ENCODE data around the gene MAP6D1.
A peak's percentile ranks its signal among the peaks of the same experiment; 100 is the strongest.

The MAP6D1 gene

DNA sequence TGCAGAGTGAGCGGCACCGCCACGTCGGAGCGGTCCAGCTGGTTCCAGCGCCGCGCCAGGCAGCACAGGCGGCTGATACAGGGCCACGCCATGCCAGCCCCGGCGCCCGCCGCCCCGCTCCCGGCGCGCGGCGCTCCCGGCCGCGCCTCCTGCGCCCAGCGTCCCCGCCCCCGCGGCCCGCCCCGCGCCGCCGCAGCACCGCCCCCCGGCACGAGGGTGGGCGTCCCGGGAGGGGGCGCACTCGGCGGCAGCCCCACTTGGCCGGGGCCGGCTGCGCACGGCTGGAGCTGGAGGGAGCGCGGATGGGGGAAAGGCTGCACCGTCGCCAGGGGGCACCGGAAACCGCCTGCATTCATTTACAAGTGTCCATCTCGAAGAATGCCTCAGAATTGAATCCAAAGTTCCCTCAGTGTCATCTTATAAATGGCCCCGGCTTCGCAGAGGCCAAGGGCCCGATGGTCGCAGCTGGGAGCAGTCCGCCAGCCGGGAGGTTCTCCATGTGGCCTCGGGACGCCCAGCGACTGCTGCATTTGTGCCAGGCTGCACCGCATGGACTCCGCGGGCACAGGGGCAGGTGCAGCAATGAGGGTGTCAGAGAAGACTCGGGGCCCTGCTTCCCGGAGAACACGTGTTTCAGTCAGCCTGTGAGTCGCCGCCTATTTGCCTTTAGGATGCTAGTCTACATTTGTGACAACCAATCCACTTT, at the start of gene MAP6D1:
Gene MAP6D1, minus strand, starts transcription at position 122 of the 706 bp plus-strand sequence. Its CDS starts 30 bp downstream, at position 92.
- peak; percentile 32 for DNase-seq (ENCODE audit: low read depth)

- DNase-seq (ENCODE audit: low read depth) = no peak
Observed at GRCh38 chr3:183873914-183874313, 48.5 kb upstream of the MAP6D1 start.

- DNase-seq (ENCODE audit: low read depth) = no peak
Observed at GRCh38 chr3:183871541-183871940, 46.2 kb upstream of the MAP6D1 start.

DNA sequence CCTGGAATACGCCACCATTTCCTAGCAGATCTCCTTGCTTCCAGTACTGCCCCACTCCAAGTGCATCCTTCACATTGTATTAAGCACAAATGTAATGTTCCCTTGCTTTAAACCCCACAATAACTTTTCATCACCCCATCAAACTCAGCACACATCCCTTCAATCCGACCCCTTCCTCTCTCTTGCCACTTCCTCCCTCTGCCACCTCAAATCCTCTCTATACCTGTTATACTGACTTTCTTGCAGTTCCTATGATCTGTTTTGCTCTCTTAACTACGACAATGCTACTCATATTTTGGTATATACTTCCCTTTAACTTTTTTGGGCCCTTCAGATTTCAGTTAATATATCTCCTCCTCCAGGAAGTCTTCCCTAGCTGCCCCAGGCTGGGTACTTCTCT, 45.2 kb upstream of the MAP6D1 start:
- no peak for DNase-seq (ENCODE audit: low read depth)

- DNase-seq (ENCODE audit: low read depth) = no peak
Observed at GRCh38 chr3:183868796-183869195, 43.4 kb upstream of the MAP6D1 start.

DNA sequence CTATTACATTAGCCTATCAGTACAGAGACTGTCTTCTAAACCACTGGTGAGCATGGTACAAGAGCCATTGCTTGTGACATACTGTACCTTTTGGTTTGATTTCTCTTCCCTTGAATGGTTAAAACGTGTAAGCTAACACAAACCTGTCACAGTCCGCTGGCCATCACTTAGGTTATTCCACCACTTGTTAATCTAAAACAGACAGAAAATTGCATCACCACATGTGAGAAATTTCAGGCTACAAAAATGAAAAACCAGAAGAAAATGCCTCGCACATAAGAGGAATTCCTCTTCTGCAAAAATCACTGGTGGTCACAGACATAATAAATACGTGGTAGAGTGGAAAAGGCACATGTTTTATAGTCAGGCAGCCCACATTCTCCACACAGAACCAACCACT, 37.2 kb upstream of the MAP6D1 start:
- no peak for DNase-seq (ENCODE audit: low read depth)

- DNase-seq (ENCODE audit: low read depth) = peak; percentile 73
Observed at GRCh38 chr3:183857863-183858262, 32.5 kb upstream of the MAP6D1 start.

DNA sequence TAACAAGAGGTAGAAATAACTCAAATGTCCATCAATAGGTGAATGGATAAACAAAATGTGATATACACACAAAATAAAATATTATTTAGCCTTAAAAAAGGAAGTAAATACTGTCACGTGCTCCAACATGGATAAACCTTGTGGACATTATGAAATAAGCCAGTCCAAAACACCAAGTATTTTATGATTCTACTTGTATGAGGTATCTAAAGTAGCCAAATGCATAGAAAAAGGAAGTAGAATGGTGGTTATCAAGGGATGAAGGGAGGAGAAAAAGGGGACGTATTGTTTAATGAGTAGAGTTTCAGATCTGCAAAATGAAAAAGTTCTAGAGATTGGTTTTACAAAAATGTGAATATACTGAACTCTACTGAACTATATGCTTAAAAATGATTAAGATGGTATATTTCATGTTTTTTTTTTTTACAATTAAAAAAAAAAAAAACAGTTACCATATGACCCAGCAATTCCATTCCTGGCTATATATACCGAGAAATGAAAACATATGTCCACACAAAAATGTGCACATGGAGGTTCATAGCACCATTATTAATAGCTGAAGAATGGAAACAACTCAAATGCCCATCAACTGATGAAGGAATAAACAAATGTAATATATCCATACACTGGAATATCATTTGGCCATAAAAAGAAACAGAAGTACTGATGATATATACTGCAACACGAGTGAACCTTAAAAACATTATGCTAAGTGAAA, 29.1 kb upstream of the MAP6D1 start:
- DNase-seq (ENCODE audit: low read depth) = no peak

- peak; percentile 84 for DNase-seq (ENCODE audit: low read depth)
Observed at GRCh38 chr3:183845608-183846288, 20.4 kb upstream of the MAP6D1 start.

- no peak for DNase-seq (ENCODE audit: low read depth)
Observed at GRCh38 chr3:183845090-183845489, 19.7 kb upstream of the MAP6D1 start.

GRCh38 chr3:183844606-183845005, 19.2 kb upstream of the MAP6D1 start:
- DNase-seq (ENCODE audit: low read depth) = peak; percentile 86

DNA sequence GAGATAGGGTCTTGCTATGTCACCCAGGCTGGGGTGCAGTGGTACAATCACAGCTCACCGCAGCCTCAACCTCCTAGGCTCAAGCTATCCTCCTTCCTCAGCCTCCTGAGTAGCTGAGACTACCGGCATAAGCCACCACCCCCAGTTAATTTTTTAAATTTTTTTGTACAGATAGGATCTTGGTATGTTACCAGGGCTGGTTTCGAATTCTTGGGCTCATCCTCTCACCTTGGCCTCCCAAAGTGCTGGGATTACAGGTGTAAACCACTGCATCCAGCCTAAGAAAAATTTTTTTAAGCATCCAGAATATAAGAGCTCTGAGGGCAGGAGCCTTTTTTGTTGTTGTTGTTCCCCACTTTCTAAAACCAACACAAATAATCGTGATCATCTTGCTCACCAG, 14.4 kb upstream of the MAP6D1 start:
- DNase-seq (ENCODE audit: low read depth) = no peak

DNA sequence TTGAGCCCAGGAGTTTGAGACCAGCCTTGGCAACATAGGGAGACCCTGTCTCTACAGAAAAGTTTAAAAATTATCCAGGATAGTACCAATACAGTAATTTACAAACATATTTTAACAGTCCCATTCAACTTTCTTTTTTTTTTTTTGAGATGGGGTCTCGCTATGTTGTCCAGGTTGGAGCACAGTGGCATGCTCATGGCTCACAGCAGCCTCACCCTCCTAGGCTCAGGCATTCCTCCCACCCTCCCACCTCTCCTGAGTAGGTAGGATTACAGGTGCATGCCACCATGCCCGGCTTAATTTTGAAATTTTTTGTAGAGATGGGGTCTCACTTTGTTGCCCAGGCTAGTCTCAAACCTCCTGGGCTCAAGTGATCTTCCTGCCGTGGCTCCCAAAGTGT, 12.5 kb upstream of the MAP6D1 start:
- DNase-seq (ENCODE audit: low read depth) = no peak

DNA sequence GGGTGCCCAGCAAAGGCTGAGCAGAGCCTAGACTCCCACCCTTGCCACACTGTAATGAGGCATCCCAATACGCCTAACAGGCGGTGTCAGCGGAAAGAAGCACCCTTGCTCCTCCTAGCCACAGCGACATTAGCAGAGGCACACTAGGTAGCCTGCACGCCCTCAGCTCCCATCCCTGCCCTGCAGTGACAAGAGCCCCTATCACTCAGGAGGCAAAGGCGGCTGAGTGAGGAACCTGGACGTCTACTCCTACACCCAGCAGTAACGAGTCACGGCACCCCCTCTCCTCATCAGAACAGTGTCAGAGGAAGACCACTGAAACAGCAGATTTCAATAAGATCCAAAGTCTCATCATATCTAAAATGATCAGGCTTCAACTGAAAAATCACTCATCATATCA, 12.0 kb upstream of the MAP6D1 start:
- DNase-seq (ENCODE audit: low read depth) = no peak

GRCh38 chr3:183833516-183833915, 8.1 kb upstream of the MAP6D1 start:
- DNase-seq (ENCODE audit: low read depth) = no peak

GRCh38 chr3:183830187-183830586, 4.8 kb upstream of the MAP6D1 start:
- DNase-seq (ENCODE audit: low read depth) = no peak

- no peak for DNase-seq (ENCODE audit: low read depth)
Observed at GRCh38 chr3:183829466-183829865, 4.1 kb upstream of the MAP6D1 start.

GRCh38 chr3:183828538-183828870, 3.1 kb upstream of the MAP6D1 start:
- DNase-seq (ENCODE audit: low read depth) = no peak

- no peak for DNase-seq (ENCODE audit: low read depth)
Observed at GRCh38 chr3:183827809-183828537, 2.6 kb upstream of the MAP6D1 start.

DNA sequence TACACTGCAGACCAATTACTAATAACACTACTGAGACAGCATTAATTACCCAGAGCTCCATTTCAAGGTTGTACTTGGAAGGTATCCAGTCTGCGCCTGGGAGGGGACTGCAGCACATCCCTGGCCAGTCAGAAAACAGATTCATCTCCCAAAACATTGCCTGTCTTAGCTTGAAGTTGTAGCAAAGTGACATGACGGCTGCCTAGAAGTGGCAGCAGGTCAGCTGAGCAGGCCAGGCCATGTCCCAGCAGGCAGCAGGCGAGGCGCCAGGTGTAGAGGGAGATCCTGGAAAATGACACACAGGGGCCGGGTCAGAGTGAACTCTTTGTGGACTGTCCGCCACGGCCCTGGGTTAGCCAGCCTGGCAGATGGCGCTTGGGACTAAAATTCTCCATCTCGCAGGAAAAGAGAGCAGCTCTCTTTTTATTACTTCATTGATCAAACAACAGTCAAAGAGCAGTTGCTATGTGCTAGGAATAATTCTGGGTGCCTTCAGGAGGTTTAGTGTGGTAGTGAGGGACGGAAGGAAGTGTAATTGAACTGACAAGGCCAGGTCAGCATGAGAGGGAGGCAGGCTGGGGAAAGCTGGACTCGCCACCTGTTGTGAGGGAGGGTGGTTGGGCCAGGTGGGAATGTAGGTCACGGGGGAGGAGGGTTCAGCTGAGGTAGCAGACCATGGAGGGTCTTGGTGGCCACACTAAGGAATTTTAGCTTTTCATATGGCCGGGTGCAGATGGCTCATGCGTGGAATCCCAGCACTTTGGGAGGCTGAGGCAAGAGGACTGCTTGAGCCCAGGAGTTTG, 1.3 kb upstream of the MAP6D1 start:
- DNase-seq (ENCODE audit: low read depth) = no peak

DNA sequence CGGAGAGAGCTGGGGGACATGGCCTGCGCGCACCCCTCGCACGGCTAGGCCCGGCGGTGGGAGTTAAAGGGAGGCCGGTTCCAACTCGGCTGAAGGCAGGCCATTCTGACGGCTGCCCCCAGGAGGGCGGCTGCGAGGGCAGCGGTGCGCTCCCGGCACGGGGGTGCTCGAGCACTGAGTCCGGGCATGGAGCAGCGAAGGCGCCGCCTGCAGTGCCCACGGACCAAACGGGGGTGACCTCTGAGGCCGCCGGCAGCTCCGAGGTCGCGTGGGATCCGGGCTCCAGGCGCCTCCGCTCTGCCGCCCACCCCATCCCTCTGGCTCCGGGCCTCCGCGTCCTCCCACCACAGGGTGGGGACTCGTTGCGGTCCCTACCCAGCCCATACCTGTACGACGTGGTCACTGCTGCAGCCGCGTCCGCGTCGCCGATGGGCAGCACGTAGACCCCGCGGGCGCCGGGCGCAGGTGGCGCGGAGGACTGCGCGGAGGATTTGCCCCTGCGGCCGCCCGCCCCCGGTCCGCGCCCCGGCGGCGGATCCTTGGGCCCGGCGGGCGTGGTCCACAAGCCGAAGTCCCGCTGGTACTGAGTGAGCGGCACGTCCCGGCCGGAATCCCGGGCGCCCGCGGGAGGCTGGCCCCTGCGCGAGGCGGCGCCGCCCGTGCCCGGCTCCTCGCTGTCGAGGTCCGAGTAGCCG, 469 bp downstream of the MAP6D1 start:
- DNase-seq (ENCODE audit: low read depth) = no peak

All from amniotic epithelial cell (primary cell).